KG1 (cell line): ENCODE results near the gene IFT80.

ENCODE experiments used
- DNase-seq: peaks from one replicate; lab custom pipeline; 2025; lab: John Stamatoyannopoulos, UW

IFT80 gene

GRCh38 chr3:160399125-160400029 lies at the start of gene IFT80, which contains the start of gene SMC4:
TSS of gene IFT80 (minus strand) at chr3:160399225. CDS start at chr3:160384600, 14,625 bp downstream.
TSS of gene SMC4 (plus strand) at chr3:160399650. CDS start at chr3:160400827, 1,177 bp downstream.
- peak; percentile 99 for DNase-seq

- DNase-seq, result no peak
These were observed 48.5 kb upstream of the IFT80 start for GRCh38 chr3:160447544-160447943.

- no peak for DNase-seq
These were observed 47.6 kb upstream of the IFT80 start for GRCh38 chr3:160446522-160447056.

GRCh38 chr3:160445854-160446253 lies 46.8 kb upstream of the IFT80 start:
- DNase-seq, result no peak

GRCh38 chr3:160444411-160444810 lies 45.4 kb upstream of the IFT80 start:
- no peak for DNase-seq

- DNase-seq, result no peak
These were observed 41.7 kb upstream of the IFT80 start for GRCh38 chr3:160440687-160441086.

GRCh38 chr3:160437083-160437455 lies 38.0 kb upstream of the IFT80 start:
- no peak for DNase-seq

- no peak for DNase-seq
These were observed 36.7 kb upstream of the IFT80 start for GRCh38 chr3:160435747-160436146.

- no peak for DNase-seq
These were observed 36.1 kb upstream of the IFT80 start for GRCh38 chr3:160435095-160435494.

GRCh38 chr3:160434071-160434470 lies 35.0 kb upstream of the IFT80 start:
- DNase-seq, result no peak

GRCh38 chr3:160427832-160428424 lies 28.9 kb upstream of the IFT80 start:
- DNase-seq, result no peak

GRCh38 chr3:160417311-160417710 lies 18.3 kb upstream of the IFT80 start:
- no peak for DNase-seq

- DNase-seq, result peak; percentile 46
These were observed 14.7 kb upstream of the IFT80 start for GRCh38 chr3:160413613-160414248.

GRCh38 chr3:160412477-160412876 lies 13.5 kb upstream of the IFT80 start:
- no peak for DNase-seq

GRCh38 chr3:160409812-160410610 lies 11.0 kb upstream of the IFT80 start:
- no peak for DNase-seq

- no peak for DNase-seq
These were observed 4.9 kb upstream of the IFT80 start for GRCh38 chr3:160403796-160404470.

- DNase-seq, result no peak
These were observed 4.1 kb upstream of the IFT80 start for GRCh38 chr3:160403028-160403545.

- no peak for DNase-seq
These were observed 3.4 kb upstream of the IFT80 start for GRCh38 chr3:160402221-160403027.

- no peak for DNase-seq
These were observed 2.5 kb upstream of the IFT80 start for GRCh38 chr3:160401291-160402095.
